ENCODE results near the gene PRELP. TPM values are rescaled to one million over a fixed set of nuclear protein-coding genes. Genes with fewer than 3 reads are reported as not detected.
A peak's percentile ranks its signal among the peaks of the same experiment; 100 is the strongest.

PRELP gene
- total and polyA plus RNA-seq, 9 of the 15 experiments (the other 6 are each of a cell fraction or from before 2014, with no cell fraction given) = 0.04 TPM; not detected in 8

DNA sequence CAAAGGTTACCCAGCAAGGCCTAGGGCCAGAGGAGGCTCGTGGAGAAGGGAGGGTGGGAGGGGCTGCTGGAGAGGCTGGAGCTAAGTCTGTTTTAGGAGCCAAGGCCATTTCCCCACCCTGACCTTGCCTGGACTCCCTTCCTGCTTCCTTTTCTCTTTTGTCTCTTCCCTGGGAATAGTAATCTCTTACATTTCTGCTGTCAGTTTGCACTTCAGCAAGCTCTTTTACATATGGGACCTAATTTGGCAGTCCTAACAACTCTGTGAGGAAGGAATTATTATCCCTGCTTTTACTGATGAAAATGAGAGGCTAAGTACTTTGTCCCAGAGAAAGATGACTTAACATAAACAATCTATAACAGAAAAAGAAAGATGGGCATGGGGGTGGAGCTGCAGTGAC is 32.2 kb downstream of the PRELP start (continued):
- TF ChIP-seq TCF3 (CRISPR knock-in tag; IDR thresholded peaks at IDR 0.05) = no peak
- TF ChIP-seq ZNF644 (tag; IDR thresholded peaks at IDR 0.05; ENCODE audit: low read depth) = no peak
- TF ChIP-seq NFYB (IDR thresholded peaks at IDR 0.05; ENCODE audit: extremely low read depth, insufficient read length) = no peak
- TF ChIP-seq SPI1 (IDR thresholded peaks at IDR 0.05; ENCODE audit: borderline replicate concordance, low read depth, low read length) = no peak
- TF ChIP-seq PHB2 (IDR thresholded peaks at IDR 0.05; ENCODE audit: low read depth) = no peak
- TF ChIP-seq MITF (IDR thresholded peaks at IDR 0.05) = no peak
- TF ChIP-seq YBX1 (IDR thresholded peaks at IDR 0.05) = no peak

- peaks cover 2% of the 10 kb centered on the region; the same call in 1 of the 2 replicates for H4K20me1 ChIP-seq (replicated peaks; ENCODE audit: control insufficient read depth, insufficient read depth, low read length)
- POLR2A ChIA-PET = interaction anchor here (1.1 kb wide), 1 partner anchor 11 kb away, joined by 5 read pairs; no protein-coding TSS in a partner anchor
- no peak overlapping the region for H3K4me2 ChIP-seq (ENCODE audit: insufficient read depth, low read length)
- in situ Hi-C loops (cut with MboI) = loop anchor here (5.0 kb wide), 1 partner anchor 194 kb away; no protein-coding TSS in a partner anchor
- H3K27me3 ChIP-seq (ENCODE audit: control insufficient read depth in 2 of 2, insufficient read depth in 2 of 2, low read length in 2 of 2) = peaks cover 40 to 67% of the 10 kb centered on the region in 2 experiments
- no peaks in the 10 kb centered on the region; the same call in 1 of the 2 replicates for H3K9me3 ChIP-seq (replicated peaks; ENCODE audit: control insufficient read depth, insufficient read depth, low read depth, low read length)
- H3K79me2 ChIP-seq (ENCODE audit: control insufficient read depth, insufficient read depth, low read length) = no peaks in the 10 kb centered on the region
- no peak overlapping the region for H3K27ac ChIP-seq (ENCODE audit: extremely low read depth, low read depth, low read length)
- no peak overlapping the region for H3K4me3 ChIP-seq
- no TSS peak for BruUV-seq (replicated peaks)
- no peaks in the 10 kb centered on the region for H3K9me1 ChIP-seq (ENCODE audit: control insufficient read depth, insufficient read depth, low read length)
- H3K9ac ChIP-seq (ENCODE audit: insufficient read depth in 1 of 2, low read depth in 2 of 2, low read length in 2 of 2) = no peak overlapping the region
- intact Hi-C loops (cut with micrococcal nuclease) = loop anchor here (5.0 kb wide), 1 partner anchor 619 kb away; no protein-coding TSS in a partner anchor
- no peak overlapping the region for H2AFZ ChIP-seq (ENCODE audit: low read depth, low read length)
- H3K36me3 ChIP-seq (ENCODE audit: control insufficient read depth, insufficient read depth, low read length) = no peaks in the 10 kb centered on the region
- ATAC-seq (peak; percentile 46), FAIRE-seq (no peak), DNase-seq (ENCODE audit: extremely low read depth in 1 of 4, low spot score in 3 of 4) (peak in 2 of 4 experiments; percentile 32 to 38)
- 8% methylated on average over 9 of the region's 10 CpGs for WGBS (ENCODE audit: insufficient coverage, low coverage, missing lambda C conversion rate)
- H3K4me1 ChIP-seq (replicated peaks in 1 of 2; ENCODE audit: control insufficient read depth in 2 of 2, insufficient read depth in 2 of 2, low read length in 2 of 2) = no peaks in the 10 kb centered on the region
- TF ChIP-seq CTCF (IDR thresholded peaks at IDR 0.05 in 2 of 3, conservative IDR thresholded peaks at IDR 0.05 in 1 of 3; ENCODE audit: insufficient read depth in 2 of 3, low read depth in 1 of 3, low read length in 3 of 3) (0 out of 6 replicates have a peak, but pooled peaks of 1 of the 3 experiments have one; percentile 19), CREB1 (IDR thresholded peaks at IDR 0.05) (no peak), CREB1 (CRISPR knock-in tag; IDR thresholded peaks at IDR 0.05) (no peak), C11orf30 (IDR thresholded peaks at IDR 0.05; ENCODE audit: low read depth) (no peak)
- TF ChIP-seq, protein P1, sequence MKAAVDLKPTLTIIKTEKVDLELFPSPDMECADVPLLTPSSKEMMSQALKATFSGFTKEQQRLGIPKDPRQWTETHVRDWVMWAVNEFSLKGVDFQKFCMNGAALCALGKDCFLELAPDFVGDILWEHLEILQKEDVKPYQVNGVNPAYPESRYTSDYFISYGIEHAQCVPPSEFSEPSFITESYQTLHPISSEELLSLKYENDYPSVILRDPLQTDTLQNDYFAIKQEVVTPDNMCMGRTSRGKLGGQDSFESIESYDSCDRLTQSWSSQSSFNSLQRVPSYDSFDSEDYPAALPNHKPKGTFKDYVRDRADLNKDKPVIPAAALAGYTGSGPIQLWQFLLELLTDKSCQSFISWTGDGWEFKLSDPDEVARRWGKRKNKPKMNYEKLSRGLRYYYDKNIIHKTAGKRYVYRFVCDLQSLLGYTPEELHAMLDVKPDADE (conservative IDR thresholded peaks at IDR 0.05; ENCODE audit: control insufficient read depth, low read depth, low read length) = no peak
- TF ChIP-seq, protein P2, sequence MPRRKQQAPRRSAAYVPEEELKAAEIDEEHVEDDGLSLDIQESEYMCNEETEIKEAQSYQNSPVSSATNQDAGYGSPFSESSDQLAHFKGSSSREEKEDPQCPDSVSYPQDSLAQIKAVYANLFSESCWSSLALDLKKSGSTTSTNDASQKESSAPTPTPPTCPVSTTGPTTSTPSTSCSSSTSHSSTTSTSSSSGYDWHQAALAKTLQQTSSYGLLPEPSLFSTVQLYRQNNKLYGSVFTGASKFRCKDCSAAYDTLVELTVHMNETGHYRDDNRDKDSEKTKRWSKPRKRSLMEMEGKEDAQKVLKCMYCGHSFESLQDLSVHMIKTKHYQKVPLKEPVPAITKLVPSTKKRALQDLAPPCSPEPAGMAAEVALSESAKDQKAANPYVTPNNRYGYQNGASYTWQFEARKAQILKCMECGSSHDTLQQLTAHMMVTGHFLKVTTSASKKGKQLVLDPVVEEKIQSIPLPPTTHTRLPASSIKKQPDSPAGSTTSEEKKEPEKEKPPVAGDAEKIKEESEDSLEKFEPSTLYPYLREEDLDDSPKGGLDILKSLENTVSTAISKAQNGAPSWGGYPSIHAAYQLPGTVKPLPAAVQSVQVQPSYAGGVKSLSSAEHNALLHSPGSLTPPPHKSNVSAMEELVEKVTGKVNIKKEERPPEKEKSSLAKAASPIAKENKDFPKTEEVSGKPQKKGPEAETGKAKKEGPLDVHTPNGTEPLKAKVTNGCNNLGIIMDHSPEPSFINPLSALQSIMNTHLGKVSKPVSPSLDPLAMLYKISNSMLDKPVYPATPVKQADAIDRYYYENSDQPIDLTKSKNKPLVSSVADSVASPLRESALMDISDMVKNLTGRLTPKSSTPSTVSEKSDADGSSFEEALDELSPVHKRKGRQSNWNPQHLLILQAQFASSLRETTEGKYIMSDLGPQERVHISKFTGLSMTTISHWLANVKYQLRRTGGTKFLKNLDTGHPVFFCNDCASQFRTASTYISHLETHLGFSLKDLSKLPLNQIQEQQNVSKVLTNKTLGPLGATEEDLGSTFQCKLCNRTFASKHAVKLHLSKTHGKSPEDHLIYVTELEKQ (CRISPR knock-in tag; IDR thresholded peaks at IDR 0.05) = no peak
- CTCF ChIA-PET (ENCODE audit: low intra/inter-chr PET ratio) = no interaction called here
These were observed 33.0 kb downstream of the PRELP start for GRCh38 chr1:203508463-203509073.
